Peyer's patch (tissue), 4 donors: ENCODE data around the gene LYZL4.

Source experiments
- CTCF ChIP-seq, 6 experiments: fragments of 450-650 bp in 4 of 6; fragments of 200-600 bp in 2 of 6; sonication (generic) in 1 of 6; IDR thresholded peaks; one replicate each; pipeline ENCODE4 v1.5.1; 2017 to 2019; ENCODE audit warnings: antibody characterized with exemption in 6 of 6, mild to moderate bottlenecking in 3 of 6, moderate library complexity in 1 of 6
- POLR2A ChIP-seq, 2 donors: fragments of 450-650 bp; IDR thresholded peaks; one replicate each; pipeline ENCODE4 v1.5.1; 2017; ENCODE audit warnings: antibody characterized with exemption in 2 of 2, mild to moderate bottlenecking in 2 of 2, moderate library complexity in 2 of 2

- TF ChIP-seq CTCF (IDR thresholded peaks at IDR 0.05) (no peak), POLR2A (IDR thresholded peaks at IDR 0.05) (no peak)
Measured at GRCh38 chr3:42419563-42419962, 9.2 kb upstream of the LYZL4 start.
